RWPE2 (cell line): ENCODE results near the gene CBFA2T3.

ENCODE experiments used
- ATAC-seq: fragments of 200-7000 bp; cut with Tn5 transposase; 3 replicates; pipeline ENCODE4 v1.9.1; 2021; ENCODE audit warnings: low read depth
- DNase-seq: peaks from one replicate; pipeline ENCODE4 v3.0.0-alpha.2; 2020; ENCODE audit warnings: low spot score
- H3K27ac ChIP-seq: fragments of 450-650 bp; 2 replicates; pipeline ENCODE4 v1.5.1; 2017; ENCODE audit warnings: mild to moderate bottlenecking; ENCODE audit not compliant: poor library complexity, severe bottlenecking
- H3K27me3 ChIP-seq: fragments of 250-450 bp; sonication (Bioruptor Pico); 2 replicates; pipeline ENCODE4 v1.5.1; 2021; ENCODE audit warnings: mild to moderate bottlenecking, moderate library complexity; ENCODE audit not compliant: insufficient read depth, poor library complexity, severe bottlenecking
- H3K36me3 ChIP-seq: fragments of 250-450 bp; sonication (Bioruptor Pico); 2 replicates; pipeline ENCODE4 v1.5.1; 2020; ENCODE audit warnings: low read depth, mild to moderate bottlenecking, moderate library complexity
- H3K4me1 ChIP-seq: fragments of 250-450 bp; sonication (Bioruptor Pico); 2 replicates; pipeline ENCODE4 v1.5.1; 2021; ENCODE audit warnings: mild to moderate bottlenecking, moderate library complexity; ENCODE audit not compliant: insufficient read depth, poor library complexity, severe bottlenecking
- H3K4me3 ChIP-seq: fragments of 250-450 bp; sonication (Bioruptor Pico); 2 replicates; pipeline ENCODE4 v1.5.1; 2021; ENCODE audit warnings: mild to moderate bottlenecking, moderate library complexity; ENCODE audit not compliant: severe bottlenecking
- H3K9me3 ChIP-seq: fragments of 250-450 bp; sonication (Bioruptor Pico); 2 replicates; pipeline ENCODE4 v1.5.1; 2021; ENCODE audit warnings: mild to moderate bottlenecking, moderate library complexity; ENCODE audit not compliant: severe bottlenecking
- TF ChIP-seq, protein P1 (sequence below): fragments of 450-650 bp; IDR thresholded peaks from one replicate; pipeline ENCODE4 v1.5.1; 2017; ENCODE audit warnings: mild to moderate bottlenecking, moderate library complexity; ENCODE audit not compliant: poor library complexity, severe bottlenecking

Gene CBFA2T3

GRCh38 chr16:89007371-89008249, 30.6 kb upstream of the CBFA2T3 start:
- Histone ChIP-seq H3K4me1 (no peaks in the 10 kb centered on the region), H3K4me3 (no peak overlapping the region), H3K27ac (no peak overlapping the region), H3K9me3 (no peaks in the 10 kb centered on the region), H3K27me3 (no peaks in the 10 kb centered on the region), H3K36me3 (no peaks in the 10 kb centered on the region)
- DNase-seq = peak; percentile 35
- ATAC-seq = no peak
- TF ChIP-seq, protein P1, sequence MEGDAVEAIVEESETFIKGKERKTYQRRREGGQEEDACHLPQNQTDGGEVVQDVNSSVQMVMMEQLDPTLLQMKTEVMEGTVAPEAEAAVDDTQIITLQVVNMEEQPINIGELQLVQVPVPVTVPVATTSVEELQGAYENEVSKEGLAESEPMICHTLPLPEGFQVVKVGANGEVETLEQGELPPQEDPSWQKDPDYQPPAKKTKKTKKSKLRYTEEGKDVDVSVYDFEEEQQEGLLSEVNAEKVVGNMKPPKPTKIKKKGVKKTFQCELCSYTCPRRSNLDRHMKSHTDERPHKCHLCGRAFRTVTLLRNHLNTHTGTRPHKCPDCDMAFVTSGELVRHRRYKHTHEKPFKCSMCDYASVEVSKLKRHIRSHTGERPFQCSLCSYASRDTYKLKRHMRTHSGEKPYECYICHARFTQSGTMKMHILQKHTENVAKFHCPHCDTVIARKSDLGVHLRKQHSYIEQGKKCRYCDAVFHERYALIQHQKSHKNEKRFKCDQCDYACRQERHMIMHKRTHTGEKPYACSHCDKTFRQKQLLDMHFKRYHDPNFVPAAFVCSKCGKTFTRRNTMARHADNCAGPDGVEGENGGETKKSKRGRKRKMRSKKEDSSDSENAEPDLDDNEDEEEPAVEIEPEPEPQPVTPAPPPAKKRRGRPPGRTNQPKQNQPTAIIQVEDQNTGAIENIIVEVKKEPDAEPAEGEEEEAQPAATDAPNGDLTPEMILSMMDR = no peak

DNA sequence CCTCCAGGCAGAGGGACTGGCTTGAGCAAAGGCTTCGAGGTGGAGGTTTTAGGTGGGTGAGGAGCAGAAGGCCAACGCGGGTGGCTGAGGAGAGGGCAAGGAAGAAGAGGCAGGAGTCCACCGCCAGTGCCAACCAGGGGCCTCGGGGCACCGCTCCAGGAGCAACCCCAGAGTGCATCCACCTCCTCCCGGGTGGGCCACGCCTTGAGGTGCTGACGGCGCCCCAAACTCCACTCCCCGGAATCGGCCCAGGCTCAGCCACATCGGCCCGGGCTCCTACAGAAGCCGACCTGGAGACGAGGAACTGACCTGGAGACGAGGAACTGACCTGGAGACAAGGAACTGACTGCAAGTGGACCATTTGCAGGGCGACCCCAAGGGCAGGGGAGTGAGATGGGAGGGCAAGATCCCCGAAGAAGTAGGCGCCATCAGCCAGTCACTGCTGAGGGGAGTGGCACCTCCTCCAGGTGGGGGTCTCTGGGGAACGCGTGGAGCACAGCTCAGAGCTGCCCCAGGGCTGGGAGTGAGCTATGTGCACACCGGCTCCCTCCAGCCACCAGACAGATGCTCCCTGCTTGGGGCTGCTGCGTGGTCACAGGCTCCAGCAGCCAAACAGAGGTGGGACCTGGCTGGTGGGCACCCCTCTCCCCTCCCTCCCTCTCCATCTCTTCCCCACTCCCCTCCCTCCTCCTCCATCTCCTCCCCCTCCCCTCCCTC, 29.2 kb upstream of the CBFA2T3 start:
- H3K27ac ChIP-seq = no peak overlapping the region
- H3K36me3 ChIP-seq = no peaks in the 10 kb centered on the region
- peaks cover 2% of the 10 kb centered on the region for H3K9me3 ChIP-seq
- DNase-seq (peak; percentile 51), ATAC-seq (0 out of 3 replicates have a peak, but pooled peaks have one; percentile 31)
- H3K4me3 ChIP-seq = no peak overlapping the region
- TF ChIP-seq, protein P1 = no peak
- peaks cover 7% of the 10 kb centered on the region for H3K27me3 ChIP-seq
- H3K4me1 ChIP-seq = no peaks in the 10 kb centered on the region

GRCh38 chr16:89005201-89006035, 28.4 kb upstream of the CBFA2T3 start:
- H3K9me3 ChIP-seq = peaks cover 5% of the 10 kb centered on the region
- no peaks in the 10 kb centered on the region for H3K36me3 ChIP-seq
- no peak overlapping the region for H3K4me3 ChIP-seq
- TF ChIP-seq, protein P1 = no peak
- DNase-seq = peak; percentile 50
- no peak for ATAC-seq
- no peak overlapping the region for H3K27ac ChIP-seq
- H3K4me1 ChIP-seq = no peaks in the 10 kb centered on the region
- peaks cover 12% of the 10 kb centered on the region for H3K27me3 ChIP-seq

DNA sequence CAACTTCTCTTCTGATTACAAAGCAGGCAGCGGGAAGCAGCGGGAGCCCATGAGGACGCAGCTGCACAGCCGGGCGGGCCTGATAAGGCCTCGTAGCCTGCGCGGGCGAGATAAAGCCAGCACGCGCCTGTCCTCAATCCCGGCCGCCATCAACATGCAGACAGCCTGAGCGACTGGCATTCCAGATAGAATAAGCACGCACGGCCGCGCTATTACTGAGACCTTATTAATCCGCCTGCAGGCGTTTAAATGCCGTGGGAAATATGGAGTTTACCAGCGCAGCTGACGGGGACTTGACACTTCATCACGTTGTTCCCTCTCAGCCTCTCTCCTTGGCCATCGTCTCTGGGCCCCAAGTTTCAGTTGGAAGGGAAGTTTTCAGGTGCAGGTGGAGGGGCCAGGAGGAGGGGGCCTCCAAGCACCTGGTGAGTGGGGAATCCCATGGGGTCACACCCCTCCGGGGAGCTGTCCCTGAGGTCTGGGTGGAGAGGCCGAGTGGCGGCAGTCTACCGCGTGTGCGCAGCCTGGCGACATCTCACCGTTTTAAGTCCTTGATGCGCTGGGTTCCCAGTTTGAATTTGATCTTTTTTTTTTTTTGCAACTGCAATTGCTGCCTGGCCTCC, 27.3 kb upstream of the CBFA2T3 start:
- no peak overlapping the region for H3K4me3 ChIP-seq
- peaks cover 5% of the 10 kb centered on the region for H3K9me3 ChIP-seq
- TF ChIP-seq, protein P1 = no peak
- peak; percentile 61 for DNase-seq
- no peak for ATAC-seq
- no peaks in the 10 kb centered on the region for H3K4me1 ChIP-seq
- H3K36me3 ChIP-seq = no peaks in the 10 kb centered on the region
- H3K27me3 ChIP-seq = peaks cover 12% of the 10 kb centered on the region
- no peak overlapping the region for H3K27ac ChIP-seq
